Pancreas (tissue), 10 donors: ENCODE measurements around the gene PGM1. TPM values are rescaled to one million over a fixed set of nuclear protein-coding genes. Genes with fewer than 3 reads are reported as not detected.

ENCODE experiments used
- ATAC-seq, 4 donors: fragments of 200-7000 bp; cut with Tn5 transposase; one replicate each; pipeline versions ENCODE4 v1.8.0 to v1.9.1; 2020; ENCODE audit warnings: mild to moderate bottlenecking in 4 of 4, moderate library complexity in 4 of 4
- DNase-seq, 6 donors: peaks; one replicate each; pipeline ENCODE4 v3.0.0-alpha.2; 2020
- FAIRE-seq: peaks from 2 replicates; lab custom pipeline; 2012; peaks lifted over from hg19 to GRCh38; lab: Jason Lieb, UNC
- H3K27ac ChIP-seq, 4 donors: fragments of 200-600 bp; sonication (generic); 1 replicate in 3 of 4; 2 replicates in 1 of 4; pipeline versions ENCODE4 v1.5.0 to v1.8.0; 2020
- H3K27me3 ChIP-seq, 4 donors: fragments of 200-600 bp; one replicate each; pipeline ENCODE4 v1.8.0; 2021
- H3K36me3 ChIP-seq, 3 donors: fragments of 200-600 bp; sonication (generic) in 1 of 3; one replicate each; pipeline versions ENCODE4 v1.5.0 to v1.8.0; 2020 to 2021
- H3K4me1 ChIP-seq, 3 donors: fragments of 200-600 bp; one replicate each; pipeline ENCODE4 v1.8.0; 2021
- H3K4me3 ChIP-seq, 4 donors: fragments of 200-600 bp; sonication (generic) in 2 of 4; one replicate each; pipeline versions ENCODE4 v1.5.0 to v1.8.0; 2020 to 2021
- H3K9me3 ChIP-seq, 4 donors: fragments of 200-600 bp; one replicate each; pipeline ENCODE4 v1.8.0; 2021
- WGBS, 2 donors: extraction: QIAGEN DNeasy Blood & Tissue Kit; methylation state at CpG; one replicate each; pipeline ENCODE4 v1.1.7; 2013; 5-methylcytosine and 5-hydroxymethylcytosine counted together
- intact Hi-C, 3 donors: fragments of 100-400 bp; cut with DNase I; formaldehyde crosslinking; loops; one replicate each; pipeline versions ENCODE4 v1.11.1 to v1.14.2; 2022
- polyA plus RNA-seq, 2 donors: library from polyadenylated mRNA; stranded (reverse); fragments of 200-250 nt; gene quantifications; one replicate each; pipeline ENCODE4 v1.2.3, GENCODE V29; 2013
- total RNA-seq, 6 donors: library from RNA; stranded (reverse); fragmentation: NEBNext Ultra II Directional in 4 of 6; extraction: Animal tissue kit (Norgen Biotek cat#: 25700) in 4 of 6; gene quantifications; one replicate each; pipeline versions ENCODE4 v1.2.1 to v1.2.4, GENCODE V29; 2021 to 2023
- TF ChIP-seq, protein P1 (sequence below), 4 donors: fragments of 200-600 bp; sonication (generic) in 3 of 4; IDR thresholded peaks; one replicate each; pipeline versions ENCODE4 v1.5.0 to v1.8.0; 2021; ENCODE audit warnings: antibody characterized with exemption in 4 of 4
- donor health status: healthy with polysubstance abuse.
- donor health status: DM: no; HTN: no; CAD: no; lungs with moderate emphysema.
- donor health status: DM: no; HTN: no; CAD: no.
- donor health status: control.
- donor health status: control.
- donor health status: Bipolar disorder and iron deficiency.
- donor health status: DM: yes; HTN: yes; CAD: no.
- donor health status: DM: no; HTN: no; CAD: no.
- donor health status: DM: no; HTN: no; CAD: no.
- donor health status: DM: yes; HTN: yes; CAD: no.

PGM1 gene
- total and polyA plus RNA-seq, 8 donors, result 19.8 to 106 (median 63.5) TPM

DNA sequence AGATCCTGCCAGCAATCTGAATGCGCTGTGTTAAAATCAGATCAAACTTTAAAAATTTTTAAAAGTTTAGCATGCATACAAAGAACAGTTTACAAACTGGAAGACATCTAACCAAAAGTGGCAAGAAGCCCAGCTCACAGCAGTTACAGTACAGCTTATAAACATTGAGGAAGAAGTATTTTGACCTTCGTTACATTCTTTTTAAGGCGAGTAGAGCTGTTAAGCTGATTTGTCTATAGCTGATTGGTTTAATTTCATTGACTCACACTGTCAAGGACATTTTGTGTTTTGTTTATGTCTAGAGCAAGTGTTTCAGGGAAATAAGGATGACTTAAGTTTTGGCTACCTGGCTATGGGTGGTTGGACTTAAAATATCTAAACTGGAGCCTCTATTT lies 3.0 kb upstream of the PGM1 start:
- Histone ChIP-seq H3K9me3 (no peaks in the 10 kb centered on the region), H3K4me1 (peaks cover 0 to 16% (median 11%) of the 10 kb centered on the region in 3 donors), H3K27me3 (no peaks in the 10 kb centered on the region), H3K36me3 (no peaks in the 10 kb centered on the region), H3K27ac (peak overlapping the region in 3 of 4 donors; percentile 33 to 74 (median 69)), H3K4me3 (no peak overlapping the region)
- peak in 2 of 4 donors; percentile 0 for ATAC-seq
- peak; percentile 13 for FAIRE-seq
- intact Hi-C loops, result no loop called here
- TF ChIP-seq, protein P1, sequence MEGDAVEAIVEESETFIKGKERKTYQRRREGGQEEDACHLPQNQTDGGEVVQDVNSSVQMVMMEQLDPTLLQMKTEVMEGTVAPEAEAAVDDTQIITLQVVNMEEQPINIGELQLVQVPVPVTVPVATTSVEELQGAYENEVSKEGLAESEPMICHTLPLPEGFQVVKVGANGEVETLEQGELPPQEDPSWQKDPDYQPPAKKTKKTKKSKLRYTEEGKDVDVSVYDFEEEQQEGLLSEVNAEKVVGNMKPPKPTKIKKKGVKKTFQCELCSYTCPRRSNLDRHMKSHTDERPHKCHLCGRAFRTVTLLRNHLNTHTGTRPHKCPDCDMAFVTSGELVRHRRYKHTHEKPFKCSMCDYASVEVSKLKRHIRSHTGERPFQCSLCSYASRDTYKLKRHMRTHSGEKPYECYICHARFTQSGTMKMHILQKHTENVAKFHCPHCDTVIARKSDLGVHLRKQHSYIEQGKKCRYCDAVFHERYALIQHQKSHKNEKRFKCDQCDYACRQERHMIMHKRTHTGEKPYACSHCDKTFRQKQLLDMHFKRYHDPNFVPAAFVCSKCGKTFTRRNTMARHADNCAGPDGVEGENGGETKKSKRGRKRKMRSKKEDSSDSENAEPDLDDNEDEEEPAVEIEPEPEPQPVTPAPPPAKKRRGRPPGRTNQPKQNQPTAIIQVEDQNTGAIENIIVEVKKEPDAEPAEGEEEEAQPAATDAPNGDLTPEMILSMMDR (IDR thresholded peaks at IDR 0.05), result no peak
- no peak for DNase-seq
- WGBS, 2 donors, result 43 to 49% methylated on average over 3 of the region's 3 CpGs

DNA sequence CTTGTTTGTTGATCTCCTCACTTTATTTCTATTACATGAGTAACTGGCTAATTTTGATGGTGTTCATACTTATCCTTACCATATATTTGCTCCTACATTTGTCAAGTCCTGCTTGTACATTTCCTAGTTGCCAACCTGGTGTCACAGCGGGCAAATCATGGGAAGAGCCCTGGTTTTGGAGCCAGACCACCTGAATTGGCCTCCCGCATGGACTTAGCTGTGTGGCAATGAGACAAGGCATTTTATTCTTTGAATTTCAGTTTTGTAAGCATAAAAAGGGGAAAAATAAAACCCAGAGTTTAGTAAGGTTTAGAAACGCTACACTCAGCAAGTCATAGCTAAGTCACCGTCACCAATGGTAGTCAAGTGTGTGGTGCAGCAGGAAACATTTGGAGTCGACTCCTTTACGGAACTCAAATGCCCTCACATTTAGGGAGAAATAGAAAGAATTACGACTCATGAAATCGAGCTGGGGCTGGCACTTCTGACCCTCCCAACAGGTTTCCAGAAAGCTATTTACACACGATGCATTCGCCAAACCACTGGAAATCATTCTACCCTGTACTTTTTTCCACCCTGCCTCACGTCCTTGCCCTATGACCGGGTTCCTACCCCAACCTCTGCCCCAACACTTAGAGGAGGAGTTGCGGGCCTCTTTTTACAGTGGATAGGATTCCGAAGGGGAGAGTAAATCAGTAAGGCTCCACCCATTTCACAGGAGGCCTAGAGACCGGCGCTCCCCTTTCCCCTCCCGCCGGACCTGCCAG lies 492 bp upstream of the PGM1 start:
- TF ChIP-seq, protein P1 (IDR thresholded peaks at IDR 0.05), result no peak
- Histone ChIP-seq H3K4me1 (peaks cover 6 to 23% (median 11%) of the 10 kb centered on the region in 3 donors), H3K27ac (peak overlapping the region; percentile 82 to 100 (median 92)), H3K9me3 (no peaks in the 10 kb centered on the region), H3K36me3 (no peaks in the 10 kb centered on the region), H3K4me3 (peak overlapping the region; percentile 55 to 89 (median 84)), H3K27me3 (no peaks in the 10 kb centered on the region)
- DNase-seq, result no peak
- no peak for FAIRE-seq
- ATAC-seq, result peak in 1 of 4 donors; percentile 3
- 12 to 15% methylated on average over 17 to 18 of the region's 18 CpGs for WGBS, 2 donors
- intact Hi-C loops, result no loop called here

DNA sequence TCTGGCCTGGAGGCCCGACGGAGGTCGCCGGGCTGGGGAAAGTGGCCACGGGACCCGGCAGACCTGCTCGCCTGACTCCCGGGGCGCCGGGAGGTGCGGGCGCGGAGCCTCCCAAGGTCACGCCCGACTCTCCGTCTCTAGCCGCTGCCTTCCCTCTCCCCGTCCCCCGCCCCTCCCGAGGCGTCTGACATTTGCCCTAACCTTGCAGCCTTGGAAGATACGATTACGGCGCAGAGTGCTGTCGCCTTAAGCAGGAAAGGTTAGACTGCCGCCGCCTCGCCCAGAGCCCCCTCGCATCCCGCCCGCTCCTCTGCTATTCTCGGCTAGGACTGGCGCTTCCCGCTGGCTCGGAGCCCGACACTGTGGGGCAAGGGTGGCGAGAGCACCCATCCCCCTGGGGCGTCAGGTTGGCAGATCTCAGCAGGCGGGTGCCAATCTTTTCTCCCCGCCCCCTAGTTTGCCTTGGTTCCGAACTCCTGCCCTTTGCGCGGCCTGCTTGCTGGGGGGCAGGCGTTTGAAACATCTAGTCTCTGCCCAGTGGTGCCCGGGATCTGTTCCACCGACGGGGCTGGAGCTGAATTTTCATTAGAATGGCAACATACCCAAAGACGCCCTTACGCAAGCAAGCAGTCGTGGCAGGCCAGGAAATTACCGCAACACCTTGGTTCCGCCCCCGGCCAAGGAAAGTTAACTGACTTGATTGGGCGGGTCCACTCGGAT lies 835 bp downstream of the PGM1 start:
- H3K36me3 ChIP-seq, result no peaks in the 10 kb centered on the region
- ATAC-seq (peak; percentile 61 to 74 (median 68)), FAIRE-seq (no peak), DNase-seq (peak; percentile 79 to 91 (median 84))
- peaks cover 6 to 23% (median 11%) of the 10 kb centered on the region in 3 donors for H3K4me1 ChIP-seq
- H3K27me3 ChIP-seq, result no peaks in the 10 kb centered on the region
- WGBS, 2 donors, result 1 to 2% methylated on average over 48 to 55 of the region's 55 CpGs
- H3K27ac ChIP-seq, result peak overlapping the region; percentile 82 to 100 (median 92)
- H3K4me3 ChIP-seq, result peak overlapping the region; percentile 55 to 89 (median 84)
- intact Hi-C loops, result no loop called here
- no peaks in the 10 kb centered on the region for H3K9me3 ChIP-seq
- TF ChIP-seq, protein P1 (IDR thresholded peaks at IDR 0.05), result no peak

DNA sequence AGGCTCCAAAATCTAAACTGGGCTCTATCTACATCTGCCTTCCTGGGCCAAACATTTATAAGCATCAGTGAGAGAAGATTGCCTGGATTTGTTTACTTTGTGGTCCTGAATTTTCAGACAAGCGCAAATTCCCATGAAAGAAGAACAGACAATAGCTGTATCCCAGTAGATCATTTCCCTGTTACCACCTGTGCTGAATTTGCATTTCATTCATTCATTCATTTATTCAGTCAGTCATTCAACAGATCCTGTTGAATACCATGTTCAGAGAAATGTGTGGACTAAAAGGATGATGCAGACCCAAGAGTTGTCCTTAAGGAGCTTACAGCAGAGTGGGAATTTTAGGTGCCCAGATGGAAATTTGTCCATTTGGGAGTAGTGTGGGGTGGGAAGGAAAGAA lies 2.2 kb downstream of the PGM1 start:
- Histone ChIP-seq H3K36me3 (no peaks in the 10 kb centered on the region), H3K27ac (no peak overlapping the region), H3K4me1 (peaks cover 2 to 23% (median 6%) of the 10 kb centered on the region in 3 donors), H3K4me3 (peak overlapping the region in 1 of 4 donors; percentile 89), H3K9me3 (no peaks in the 10 kb centered on the region), H3K27me3 (no peaks in the 10 kb centered on the region)
- TF ChIP-seq, protein P1 (IDR thresholded peaks at IDR 0.05), result no peak
- intact Hi-C loops, result no loop called here
- ATAC-seq, result no peak
- DNase-seq, result no peak
- no peak for FAIRE-seq
- 96 to 97% methylated on average over 1 of the region's 1 CpG for WGBS, 2 donors
